ENCODE results near the gene TMEM86B.

DNA sequence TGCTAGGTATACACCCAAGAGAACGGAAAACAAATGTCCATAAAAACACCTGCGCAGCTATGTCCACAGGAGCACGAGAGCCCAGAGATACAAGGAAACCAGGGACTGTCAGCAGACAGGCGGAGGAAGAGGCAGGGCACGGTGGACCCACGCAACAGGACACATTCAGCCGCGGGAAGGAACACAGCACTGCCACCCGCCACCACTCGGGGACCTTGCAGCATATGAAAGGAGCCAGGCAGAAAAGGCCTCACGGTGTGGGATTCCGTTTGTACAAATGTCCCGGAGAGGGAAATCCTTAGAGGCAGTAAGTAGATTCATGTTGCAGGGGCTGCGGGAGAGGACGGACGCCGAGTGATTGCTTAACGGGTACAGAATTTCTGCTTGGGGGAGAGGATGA, 43.6 kb upstream of the TMEM86B start:
- TF ChIP-seq, protein P1, sequence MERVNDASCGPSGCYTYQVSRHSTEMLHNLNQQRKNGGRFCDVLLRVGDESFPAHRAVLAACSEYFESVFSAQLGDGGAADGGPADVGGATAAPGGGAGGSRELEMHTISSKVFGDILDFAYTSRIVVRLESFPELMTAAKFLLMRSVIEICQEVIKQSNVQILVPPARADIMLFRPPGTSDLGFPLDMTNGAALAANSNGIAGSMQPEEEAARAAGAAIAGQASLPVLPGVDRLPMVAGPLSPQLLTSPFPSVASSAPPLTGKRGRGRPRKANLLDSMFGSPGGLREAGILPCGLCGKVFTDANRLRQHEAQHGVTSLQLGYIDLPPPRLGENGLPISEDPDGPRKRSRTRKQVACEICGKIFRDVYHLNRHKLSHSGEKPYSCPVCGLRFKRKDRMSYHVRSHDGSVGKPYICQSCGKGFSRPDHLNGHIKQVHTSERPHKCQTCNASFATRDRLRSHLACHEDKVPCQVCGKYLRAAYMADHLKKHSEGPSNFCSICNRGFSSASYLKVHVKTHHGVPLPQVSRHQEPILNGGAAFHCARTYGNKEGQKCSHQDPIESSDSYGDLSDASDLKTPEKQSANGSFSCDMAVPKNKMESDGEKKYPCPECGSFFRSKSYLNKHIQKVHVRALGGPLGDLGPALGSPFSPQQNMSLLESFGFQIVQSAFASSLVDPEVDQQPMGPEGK (CRISPR knock-in tag; IDR thresholded peaks at IDR 0.05; ENCODE audit: borderline replicate concordance) = no peak
- TF ChIP-seq SNAI2 (CRISPR knock-in tag; IDR thresholded peaks at IDR 0.05) (no peak), ESRRG (CRISPR knock-in tag; IDR thresholded peaks at IDR 0.05) (no peak)
